Muscle of leg (tissue), 11 donors: Measurements from ENCODE around the gene BRK1. TPM values are rescaled to one million over a fixed set of nuclear protein-coding genes. Genes with fewer than 3 reads are reported as not detected.
"Not testable (repeated sequence)": the region's sequence is repeated elsewhere in the genome, so short reads cannot be mapped to it uniquely, and the experiment has no call there.

Experiments
- DNase-seq: peaks from one replicate; pipeline ENCODE4 v3.0.0; 2013
- H3K27ac ChIP-seq: one replicate; pipeline ENCODE4 v1.5.1; 2013; ENCODE audit warnings: mild to moderate bottlenecking, low read length, control low read depth
- H3K27me3 ChIP-seq: one replicate; pipeline ENCODE4 v1.6.1; 2013; ENCODE audit warnings: low read length; ENCODE audit not compliant: control insufficient read depth, insufficient read depth
- H3K36me3 ChIP-seq: one replicate; pipeline ENCODE4 v1.6.1; 2013; ENCODE audit warnings: low read length; ENCODE audit not compliant: control insufficient read depth, insufficient read depth
- H3K4me1 ChIP-seq: one replicate; pipeline ENCODE4 v1.6.1; 2013; ENCODE audit warnings: low read length; ENCODE audit not compliant: control insufficient read depth, insufficient read depth
- H3K4me3 ChIP-seq: one replicate; pipeline ENCODE4 v1.5.1; 2013; ENCODE audit warnings: low read length, control low read depth
- H3K9me3 ChIP-seq: replicated peaks from 2 replicates; pipeline ENCODE4 v1.6.1; 2013; ENCODE audit warnings: low read depth, low read length; ENCODE audit not compliant: control insufficient read depth
- WGBS: methylation state at CpG from one replicate; pipeline ENCODE4 v1.1.5; 2013; ENCODE audit warnings: missing lambda C conversion rate; ENCODE audit not compliant: insufficient coverage; 5-methylcytosine and 5-hydroxymethylcytosine counted together
- polyA plus RNA-seq, 8 donors: library from polyadenylated mRNA; unstranded; fragments of 120-200 nt; gene quantifications; one replicate each; pipeline versions ENCODE4 v1.2.1 to v1.2.3, GENCODE V29; 2013; ENCODE audit warnings: inconsistent platforms in 1 of 8, low replicate concordance in 1 of 8; ENCODE audit not compliant: insufficient read length in 8 of 8, insufficient read depth in 1 of 8
- total RNA-seq: library from RNA; stranded (reverse); fragments of 120-200 nt; gene quantifications from one replicate; pipeline ENCODE4 v1.2.4, GENCODE V29; 2013

Gene BRK1
- total and polyA plus RNA-seq, 9 donors = 106 to 174 (median 158) TPM

GRCh38 chr3:10173926-10174435 is 58.5 kb downstream of the BRK1 start:
- no CpG with 5 or more reads among the region's 6 CpGs for WGBS

GRCh38 chr3:10175334-10175733 is 59.9 kb downstream of the BRK1 start:
- DNase-seq, H3K27ac ChIP-seq, H3K36me3 ChIP-seq, H3K9me3 ChIP-seq, H3K4me3 ChIP-seq, H3K4me1 ChIP-seq, H3K27me3 ChIP-seq: not testable (repeated sequence)
- 90% methylated on average over 4 of the region's 7 CpGs for WGBS

More at GRCh38 chr3:10173926-10174435, 58.5 kb downstream of the BRK1 start:
- H3K27ac ChIP-seq = no peak overlapping the region
- H3K9me3 ChIP-seq = peaks cover 3% of the 10 kb centered on the region
- H3K27me3 ChIP-seq = no peaks in the 10 kb centered on the region
- peak; percentile 85 for DNase-seq
- H3K36me3 ChIP-seq = no peaks in the 10 kb centered on the region
- no peaks in the 10 kb centered on the region for H3K4me1 ChIP-seq
- H3K4me3 ChIP-seq = no peak overlapping the region

GRCh38 chr3:10176150-10176549 is 60.7 kb downstream of the BRK1 start:
- H3K36me3 ChIP-seq, H3K27me3 ChIP-seq: not testable (repeated sequence)
- 92% methylated on average over 2 of the region's 4 CpGs for WGBS

More at GRCh38 chr3:10176150-10176549, 60.7 kb downstream of the BRK1 start:
- not testable (repeated sequence) for H3K27ac ChIP-seq, H3K4me3 ChIP-seq, H3K9me3 ChIP-seq, H3K4me1 ChIP-seq, DNase-seq

Other genes starting within 250 kb of the BRK1 start
- gene CIDEC, start 235.4 kb upstream of the BRK1 start, total RNA-seq = 0.13 TPM
- 1 to 10 TPM in 2 of 8 donors, under 1 TPM in 6; 0.16 to 4.1 (median 0.36) TPM for gene CIDEC, start 235.4 kb upstream of the BRK1 start, polyA plus RNA-seq
- gene JAGN1, start 225.1 kb upstream of the BRK1 start, total RNA-seq = 19.7 TPM
- 10 to 100 TPM; 25.0 to 33.3 (median 30.6) TPM for gene JAGN1, start 225.1 kb upstream of the BRK1 start, polyA plus RNA-seq
- 1.0 TPM for gene IL17RE, start 212.8 kb upstream of the BRK1 start, total RNA-seq
- 1 to 10 TPM; 1.2 to 6.5 (median 3.1) TPM for gene IL17RE, start 212.8 kb upstream of the BRK1 start, polyA plus RNA-seq
- 17.3 TPM for gene IL17RC, start 198.6 kb upstream of the BRK1 start, total RNA-seq
- gene IL17RC, start 198.6 kb upstream of the BRK1 start, polyA plus RNA-seq = 10 to 100 TPM; 18.7 to 26.9 (median 21.4) TPM
- gene CRELD1, start 181.8 kb upstream of the BRK1 start, total RNA-seq = 42.4 TPM
- 10 to 100 TPM; 22.5 to 41.4 (median 29.9) TPM for gene CRELD1, start 181.8 kb upstream of the BRK1 start, polyA plus RNA-seq
- gene PRRT3, start 163.3 kb upstream of the BRK1 start, total RNA-seq = 0.75 TPM
- 1 to 10 TPM; 1.2 to 2.5 (median 1.9) TPM for gene PRRT3, start 163.3 kb upstream of the BRK1 start, polyA plus RNA-seq
- 34.7 TPM for gene EMC3, start 128.8 kb upstream of the BRK1 start, total RNA-seq
- gene EMC3, start 128.8 kb upstream of the BRK1 start, polyA plus RNA-seq = 10 to 100 TPM; 37.4 to 45.7 (median 40.7) TPM
- 8.2 TPM for gene FANCD2, start 89.2 kb upstream of the BRK1 start, total RNA-seq
- gene FANCD2, start 89.2 kb upstream of the BRK1 start, polyA plus RNA-seq = 10 to 100 TPM in 4 of 8 donors, 1 to 10 TPM in 4; 6.5 to 11.5 (median 9.9) TPM
- not detected for gene FANCD2OS, start 7.4 kb upstream of the BRK1 start, total RNA-seq
- gene FANCD2OS, start 7.4 kb upstream of the BRK1 start, polyA plus RNA-seq = 1 to 10 TPM in 1 of 8 donors, under 1 TPM in 1, not detected in 6; 0.16 to 1.1 TPM
- 28.8 TPM for gene VHL, start 26.1 kb downstream of the BRK1 start, total RNA-seq
- 10 to 100 TPM; 38.0 to 56.9 (median 43.7) TPM for gene VHL, start 26.1 kb downstream of the BRK1 start, polyA plus RNA-seq
- gene IRAK2, start 49.2 kb downstream of the BRK1 start, total RNA-seq = 0.80 TPM
- under 1 TPM; 0.44 to 0.93 (median 0.56) TPM for gene IRAK2, start 49.2 kb downstream of the BRK1 start, polyA plus RNA-seq
- 8.2 TPM for gene TATDN2, start 132.8 kb downstream of the BRK1 start, total RNA-seq
- 10 to 100 TPM; 18.1 to 25.3 (median 19.9) TPM for gene TATDN2, start 132.8 kb downstream of the BRK1 start, polyA plus RNA-seq
- gene GHRL, start 177.3 kb downstream of the BRK1 start, total RNA-seq = 0.40 TPM
- gene GHRL, start 177.3 kb downstream of the BRK1 start, polyA plus RNA-seq = 1 to 10 TPM in 3 of 8 donors, under 1 TPM in 5; 0.39 to 3.7 (median 0.82) TPM
- 146 TPM for gene SEC13, start 205.4 kb downstream of the BRK1 start, total RNA-seq
- gene SEC13, start 205.4 kb downstream of the BRK1 start, polyA plus RNA-seq = 100 to 1,000 TPM in 7 of 8 donors, 10 to 100 TPM in 1; 99.5 to 144 (median 110) TPM